ENCODE results near the gene RICTOR.

DNA sequence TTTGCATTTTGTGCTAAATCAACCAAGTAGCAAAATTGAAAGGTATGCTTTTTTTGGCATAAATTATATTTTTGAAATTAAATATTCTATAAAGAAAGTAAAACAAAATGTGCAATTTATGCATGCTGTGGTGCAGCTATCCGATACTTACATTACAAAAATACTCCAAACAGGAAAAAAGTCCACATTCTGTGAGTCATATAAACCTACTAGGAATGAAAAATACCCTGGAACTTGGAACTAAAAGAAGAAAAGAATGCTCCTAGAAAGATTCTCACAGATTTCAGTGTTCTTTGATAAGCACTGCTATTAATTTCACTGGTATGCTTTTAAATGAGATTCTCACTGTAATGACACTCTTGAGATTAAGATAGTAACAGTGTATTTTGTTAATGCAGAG, 135.8 kb downstream of the RICTOR start:
- no peak for TF ChIP-seq HDGF (IDR thresholded peaks at IDR 0.05; ENCODE audit: borderline replicate concordance)
- no peak for TF ChIP-seq ZNF384 (IDR thresholded peaks at IDR 0.05)
- TF ChIP-seq FOXK2 (IDR thresholded peaks at IDR 0.05): no peak
- TF ChIP-seq TARDBP (IDR thresholded peaks at IDR 0.05): no peak
- TF ChIP-seq SP1 (IDR thresholded peaks at IDR 0.05): no peak
- no peak for TF ChIP-seq FOXM1 (IDR thresholded peaks at IDR 0.05; ENCODE audit: borderline replicate concordance)
- no peak for TF ChIP-seq BHLHE40 (IDR thresholded peaks at IDR 0.05; ENCODE audit: borderline replicate concordance)
- no peak for TF ChIP-seq FOXA1 (IDR thresholded peaks at IDR 0.05)
- no peak for TF ChIP-seq CTBP1 (IDR thresholded peaks at IDR 0.05; ENCODE audit: borderline replicate concordance)
- TF ChIP-seq ARNT (IDR thresholded peaks at IDR 0.05): no peak
- TF ChIP-seq, protein P1, sequence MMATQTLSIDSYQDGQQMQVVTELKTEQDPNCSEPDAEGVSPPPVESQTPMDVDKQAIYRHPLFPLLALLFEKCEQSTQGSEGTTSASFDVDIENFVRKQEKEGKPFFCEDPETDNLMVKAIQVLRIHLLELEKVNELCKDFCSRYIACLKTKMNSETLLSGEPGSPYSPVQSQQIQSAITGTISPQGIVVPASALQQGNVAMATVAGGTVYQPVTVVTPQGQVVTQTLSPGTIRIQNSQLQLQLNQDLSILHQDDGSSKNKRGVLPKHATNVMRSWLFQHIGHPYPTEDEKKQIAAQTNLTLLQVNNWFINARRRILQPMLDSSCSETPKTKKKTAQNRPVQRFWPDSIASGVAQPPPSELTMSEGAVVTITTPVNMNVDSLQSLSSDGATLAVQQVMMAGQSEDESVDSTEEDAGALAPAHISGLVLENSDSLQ (IDR thresholded peaks at IDR 0.05): no peak
- TF ChIP-seq ELF4 (IDR thresholded peaks at IDR 0.05): no peak

All from HEK293T (cell line).